NCI-H524 treated with DMSO at 0.1 percent for 48 hours (cell line): ENCODE data around the gene IFITM10.

Experiments
- DNase-seq: peaks from one replicate; lab custom pipeline; 2025; lab: John Stamatoyannopoulos, UW

The IFITM10 gene

DNA sequence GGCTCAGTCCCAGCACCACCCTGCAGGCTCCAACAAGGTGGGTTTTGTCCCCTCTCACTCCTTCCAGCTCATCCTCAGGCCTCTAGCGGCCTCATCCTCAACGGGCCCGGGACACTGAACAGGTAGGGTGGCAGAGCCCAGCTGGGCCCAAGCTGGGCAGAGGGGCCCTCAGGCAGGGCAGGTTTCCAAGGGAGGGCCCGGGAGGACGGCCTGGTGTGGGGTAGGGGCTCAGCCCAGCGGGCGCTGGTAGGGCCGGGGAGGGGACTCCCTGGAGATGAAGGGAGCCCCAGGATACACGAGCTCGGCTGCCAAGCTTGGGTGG is 2.5 kb upstream of the IFITM10 start:
- DNase-seq: no peak

GRCh38 chr11:1751999-1752906 is 1.9 kb upstream of the IFITM10 start:
- no peak for DNase-seq

DNA sequence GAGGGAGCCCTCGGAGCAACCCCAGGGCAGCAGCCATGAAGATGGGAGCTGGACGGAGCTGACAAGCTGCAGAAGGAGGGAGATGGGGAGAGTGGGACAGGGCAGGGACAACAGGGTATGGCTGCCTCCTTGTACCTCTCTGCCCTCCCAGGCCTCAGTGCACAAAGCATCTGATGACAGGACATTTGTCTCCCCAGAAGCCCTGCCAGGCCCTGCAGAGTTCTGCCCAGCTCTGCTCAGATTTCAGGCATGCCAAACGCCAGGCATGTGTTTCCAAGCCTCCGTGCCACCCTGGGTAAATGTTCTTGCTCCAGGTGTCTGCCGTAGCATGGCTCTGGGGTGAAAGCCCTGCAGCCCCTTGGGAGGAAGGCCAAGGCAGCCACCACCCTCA is 1.1 kb upstream of the IFITM10 start:
- DNase-seq: no peak

- DNase-seq: no peak
Measured at GRCh38 chr11:1750840-1751530, 590 bp upstream of the IFITM10 start.

DNA sequence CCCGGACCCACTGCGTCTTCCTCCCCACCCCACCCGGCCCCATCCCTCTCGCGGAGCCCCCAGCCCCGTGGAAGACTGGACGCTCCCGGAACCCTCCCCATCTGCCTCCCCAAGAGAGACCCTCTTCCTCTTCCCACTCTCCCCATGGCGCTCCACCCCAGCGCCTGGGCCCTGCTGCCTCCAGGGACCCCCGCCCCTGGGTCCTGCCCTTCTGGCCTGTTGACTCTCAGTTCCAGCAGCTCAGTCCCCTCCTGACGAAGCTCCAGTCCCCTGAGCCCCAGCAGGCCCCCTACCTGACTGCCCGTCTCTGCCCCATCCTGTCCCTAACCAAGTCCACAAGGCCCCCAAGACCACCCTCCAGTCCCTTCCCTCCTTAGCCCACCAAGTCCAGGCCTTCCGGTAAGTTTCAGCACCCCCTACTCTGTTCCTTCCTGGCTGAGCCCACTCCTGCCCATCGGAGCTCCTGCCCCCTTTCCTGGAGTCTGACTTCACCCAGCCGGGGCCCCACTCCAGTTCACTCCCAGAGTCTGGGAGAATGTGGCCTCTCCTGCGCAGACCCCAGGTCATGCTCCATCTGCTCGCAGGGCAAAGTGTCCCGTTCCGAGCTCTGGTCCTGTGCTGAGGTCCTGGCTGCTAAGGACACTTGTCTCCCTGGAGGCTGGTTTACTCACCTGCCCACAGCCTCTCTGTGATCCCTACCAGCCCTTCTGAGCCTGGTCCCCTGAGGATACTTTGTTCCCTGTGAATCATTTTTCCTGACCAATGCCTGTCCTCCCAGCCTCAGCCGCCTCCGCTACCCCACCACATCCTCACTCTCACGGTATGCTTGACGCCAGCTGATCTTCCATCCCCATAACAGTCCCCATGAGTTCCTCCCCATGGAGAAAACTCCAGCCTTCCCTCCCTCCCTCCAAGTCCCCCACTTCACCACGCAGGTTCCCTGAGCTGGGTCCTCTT is 722 bp downstream of the IFITM10 start:
- DNase-seq: no peak

GRCh38 chr11:1748636-1749394 is 1.6 kb downstream of the IFITM10 start:
- no peak for DNase-seq

DNA sequence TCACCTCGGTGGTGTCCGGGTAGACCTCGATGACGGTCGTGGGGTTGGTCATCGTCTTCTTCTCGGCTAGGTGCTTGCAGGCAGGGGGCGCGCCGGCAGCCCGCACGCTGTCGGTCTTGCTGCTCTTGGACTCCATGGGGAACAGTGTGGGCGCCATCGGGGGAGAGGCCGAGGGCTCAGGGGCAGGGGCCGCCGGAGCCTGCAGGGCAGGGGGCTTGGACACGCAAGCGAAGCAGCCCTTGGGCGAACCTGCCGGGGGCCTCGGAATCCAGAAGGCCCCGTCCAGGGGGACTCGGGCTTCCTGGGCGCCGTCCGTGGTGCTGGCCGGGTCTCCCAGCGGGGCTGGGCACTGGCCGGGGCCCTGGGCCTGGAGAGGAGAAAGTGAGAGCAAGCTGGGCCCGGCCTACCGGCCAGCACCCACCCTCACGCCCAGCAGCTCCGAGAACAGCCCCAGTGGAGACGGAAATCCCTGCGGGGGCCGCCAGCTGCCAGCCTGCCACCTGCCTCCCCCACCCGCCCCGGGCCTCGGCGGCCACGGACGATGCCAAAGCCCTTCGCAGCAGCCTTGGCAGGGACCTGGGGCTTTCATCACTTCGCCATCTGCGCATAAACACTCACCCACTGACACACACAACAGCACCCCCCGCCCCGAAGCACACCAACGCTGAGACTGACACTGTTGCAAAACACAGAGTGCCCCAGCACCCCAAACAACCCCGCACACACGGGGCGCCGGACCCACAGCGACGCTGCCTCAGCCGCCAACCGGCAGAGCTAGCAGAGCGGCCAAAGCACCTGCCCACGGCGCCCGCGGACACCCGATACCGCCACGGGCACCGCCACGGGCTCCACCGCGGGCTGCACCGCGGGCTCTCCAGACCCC is 2.4 kb downstream of the IFITM10 start:
- no peak for DNase-seq

- no peak for DNase-seq
Measured at GRCh38 chr11:1746956-1747752, 3.2 kb downstream of the IFITM10 start.

DNA sequence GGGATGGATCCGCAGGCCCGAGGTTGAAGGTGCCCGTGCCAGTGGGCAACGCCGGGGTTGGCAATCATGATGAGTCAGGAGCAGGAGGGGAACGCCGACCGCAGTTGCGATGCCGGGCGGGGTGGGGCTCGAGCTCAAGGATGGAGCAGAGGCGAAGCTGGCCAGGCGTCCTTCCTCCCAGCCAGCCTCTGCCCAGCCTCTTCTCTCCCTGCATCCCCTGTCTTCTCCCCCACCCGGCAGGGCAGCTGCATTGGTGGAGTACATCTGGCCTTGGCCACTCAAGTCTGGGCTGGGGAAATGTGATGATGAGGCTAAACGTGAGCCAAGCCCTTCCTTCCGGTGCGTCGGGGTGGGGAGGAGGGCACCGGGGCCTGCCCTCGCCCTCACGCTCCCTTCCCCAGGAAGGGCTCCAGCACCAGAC is 3.9 kb downstream of the IFITM10 start:
- DNase-seq: no peak

- DNase-seq: no peak
Measured at GRCh38 chr11:1745701-1746320, 4.6 kb downstream of the IFITM10 start.

- DNase-seq: no peak
Measured at GRCh38 chr11:1744891-1745700, 5.3 kb downstream of the IFITM10 start.

GRCh38 chr11:1744137-1744886 is 6.1 kb downstream of the IFITM10 start:
- no peak for DNase-seq

- DNase-seq: no peak
Measured at GRCh38 chr11:1743585-1744136, 6.7 kb downstream of the IFITM10 start.

- DNase-seq: no peak
Measured at GRCh38 chr11:1742869-1743584, 7.4 kb downstream of the IFITM10 start.

DNA sequence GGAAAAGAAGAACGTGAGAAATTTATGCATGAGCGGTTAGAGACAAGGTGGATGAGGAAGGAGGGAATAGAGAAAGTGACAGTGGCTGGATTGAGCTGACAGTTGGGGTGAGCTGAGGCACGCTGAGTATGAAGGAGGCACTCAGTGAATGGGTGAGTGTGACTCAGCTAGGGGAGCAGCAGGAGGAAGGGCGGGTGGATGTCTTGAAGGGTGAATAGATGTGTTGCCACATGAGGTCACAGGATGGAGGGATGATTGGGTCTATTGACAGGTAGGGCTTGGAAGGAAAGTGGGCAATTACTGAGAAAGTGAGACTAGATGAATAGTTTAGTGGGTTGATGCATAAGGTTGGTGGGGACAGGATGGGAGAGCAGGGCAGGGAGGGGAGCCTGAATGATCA is 8.0 kb downstream of the IFITM10 start:
- no peak for DNase-seq

DNA sequence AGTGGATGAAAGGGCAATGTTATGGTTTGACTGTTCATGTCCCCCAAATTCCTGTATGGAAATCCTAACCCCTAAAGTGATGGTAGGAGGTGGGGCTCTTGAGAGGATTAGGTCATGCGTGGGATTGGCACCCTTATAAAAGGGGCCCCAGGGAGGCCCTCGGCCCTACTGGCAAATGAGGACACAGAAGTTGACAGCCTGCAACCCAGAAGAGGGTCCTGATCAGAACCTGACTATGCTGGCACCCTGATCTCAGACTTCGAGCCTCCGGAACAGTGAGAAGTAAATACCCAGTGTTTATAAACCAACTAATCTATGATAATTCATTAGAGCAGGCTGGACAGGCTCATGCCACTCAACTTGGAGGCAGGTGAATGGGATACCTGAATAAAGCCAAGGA is 8.7 kb downstream of the IFITM10 start:
- DNase-seq: no peak
